Esophagus muscularis mucosa (tissue), 4 donors: ENCODE data around the gene HNRNPA1L2. TPM values are rescaled to one million over a fixed set of nuclear protein-coding genes. Genes with fewer than 3 reads are reported as not detected.
"Not testable (repeated sequence)": the region's sequence is repeated elsewhere in the genome, so short reads cannot be mapped to it uniquely, and the experiment has no call there.

Experiments
- DNase-seq: peaks from one replicate; pipeline ENCODE4 v3.0.0-alpha.2; 2017; ENCODE audit errors: extremely low spot score
- H3K27ac ChIP-seq, 4 donors: fragments of 200-600 bp; sonication (generic); replicated peaks in 1 of 4; 1 replicate in 3 of 4; 2 replicates in 1 of 4; pipeline ENCODE4 v1.5.1; 2016 to 2019; ENCODE audit warnings: mild to moderate bottlenecking in 1 of 4
- H3K27me3 ChIP-seq, 4 donors: fragments of 200-600 bp; sonication (generic); one replicate each; pipeline versions ENCODE4 v1.5.1 to v1.6.0; 2016 to 2019
- H3K36me3 ChIP-seq, 4 donors: fragments of 200-600 bp; sonication (generic); one replicate each; pipeline ENCODE4 v1.5.1; 2016 to 2019
- H3K4me1 ChIP-seq, 4 donors: fragments of 200-600 bp; sonication (generic); one replicate each; pipeline ENCODE4 v1.5.1; 2016 to 2019
- H3K4me3 ChIP-seq, 4 donors: fragments of 200-600 bp; sonication (generic); 1 replicate in 2 of 4; 2 replicates in 2 of 4; pipeline ENCODE4 v1.5.1; 2016 to 2019; ENCODE audit warnings: mild to moderate bottlenecking in 4 of 4, moderate library complexity in 1 of 4
- H3K9me3 ChIP-seq, 4 donors: fragments of 200-600 bp; sonication (generic); 1 replicate in 3 of 4; 2 replicates in 1 of 4; pipeline ENCODE4 v1.5.1; 2016 to 2019
- CTCF ChIP-seq, 3 experiments: fragments of 200-600 bp in 2 of 3; fragments of 450-650 bp in 1 of 3; sonication (generic) in 2 of 3; IDR thresholded peaks; one replicate each; pipeline ENCODE4 v1.5.1; 2017 to 2019; ENCODE audit warnings: antibody characterized with exemption in 3 of 3, mild to moderate bottlenecking in 2 of 3, moderate library complexity in 1 of 3
- EP300 ChIP-seq: sonication (generic); formaldehyde crosslinking; IDR thresholded peaks from one replicate; pipeline ENCODE4 v1.6.1; 2017; ENCODE audit warnings: antibody characterized with exemption
- POLR2A ChIP-seq: fragments of 450-650 bp; IDR thresholded peaks from one replicate; pipeline ENCODE4 v1.6.1; 2017; ENCODE audit warnings: antibody characterized with exemption, moderate library complexity, mild to moderate bottlenecking, low read depth
- POLR2AphosphoS5 ChIP-seq, 2 donors: sonication (generic); formaldehyde crosslinking; IDR thresholded peaks; one replicate each; pipeline ENCODE4 v1.6.1; 2017; ENCODE audit warnings: antibody characterized with exemption in 2 of 2
- WGBS: methylation state at CpG from one replicate; pipeline ENCODE4 v1.1.5; 2018; 5-methylcytosine and 5-hydroxymethylcytosine counted together
- intact Hi-C: fragments of 100-400 bp; cut with DNase I; formaldehyde crosslinking; loops from one replicate; pipeline ENCODE4 v1.15.1; 2023
- total RNA-seq, 4 donors: library from RNA; depleted of rRNA; stranded (reverse); fragments of >200 nt; gene quantifications; one replicate each; pipeline versions ENCODE4 v1.1.0 to v1.2.1, GENCODE V29; 2016

Gene HNRNPA1L2
- total RNA-seq = 1 to 10 TPM; 2.0 to 5.0 (median 3.8) TPM

- Histone ChIP-seq H3K27me3 (no peaks in the 10 kb centered on the region), H3K4me1 (no peaks in the 10 kb centered on the region), H3K4me3 (no peak within 1 kb of the TSS), H3K9me3 (no peaks in the 10 kb centered on the region), H3K27ac (no peak within 1 kb of the TSS), H3K36me3 (peaks cover 15 to 60% (median 38%) of the 10 kb centered on the region in 4 donors)
- no peak for DNase-seq
- intact Hi-C loops = no loop called here
- TF ChIP-seq CTCF (IDR thresholded peaks at IDR 0.05) (no peak), POLR2A (no peak), EP300 (no peak), POLR2AphosphoS5 (IDR thresholded peaks at IDR 0.05) (no peak)
- 94% methylated on average over 7 of the region's 7 CpGs for WGBS
Observed at GRCh38 chr13:52642131-52642530, at the start of gene HNRNPA1L2. Gene HNRNPA1L2 (plus strand): TSS chr13:52642431. CDS start chr13:52642493, 62 bp downstream.

GRCh38 chr13:52593175-52593574, 49.1 kb upstream of the HNRNPA1L2 start:
- WGBS = 94% methylated on average over 3 of the region's 3 CpGs
- H3K9me3 ChIP-seq, H3K27ac ChIP-seq, DNase-seq, H3K4me1 ChIP-seq, H3K36me3 ChIP-seq, H3K27me3 ChIP-seq, H3K4me3 ChIP-seq, intact Hi-C loops: not testable (repeated sequence)

GRCh38 chr13:52593812-52594211, 48.4 kb upstream of the HNRNPA1L2 start:
- H3K4me3 ChIP-seq, DNase-seq, H3K4me1 ChIP-seq, H3K27me3 ChIP-seq, intact Hi-C loops, H3K27ac ChIP-seq, H3K36me3 ChIP-seq, H3K9me3 ChIP-seq: not testable (repeated sequence)
- 83% methylated on average over 3 of the region's 3 CpGs for WGBS

- peaks cover 8 to 12% (median 11%) of the 10 kb centered on the region in 4 donors for H3K4me1 ChIP-seq
- DNase-seq, H3K9me3 ChIP-seq, H3K4me3 ChIP-seq, intact Hi-C loops, H3K27me3 ChIP-seq, H3K36me3 ChIP-seq, H3K27ac ChIP-seq: not testable (repeated sequence)
- WGBS = 84% methylated on average over 7 of the region's 7 CpGs
Observed at GRCh38 chr13:52594295-52594694, 47.9 kb upstream of the HNRNPA1L2 start.

GRCh38 chr13:52597676-52598075, 44.6 kb upstream of the HNRNPA1L2 start:
- Histone ChIP-seq H3K4me3 (no peak overlapping the region), H3K27ac (no peak overlapping the region), H3K9me3 (no peaks in the 10 kb centered on the region), H3K36me3 (no peaks in the 10 kb centered on the region), H3K4me1 (peaks cover 10 to 23% (median 19%) of the 10 kb centered on the region in 4 donors), H3K27me3 (no peaks in the 10 kb centered on the region)
- TF ChIP-seq CTCF (IDR thresholded peaks at IDR 0.05) (no peak), POLR2AphosphoS5 (IDR thresholded peaks at IDR 0.05) (no peak), POLR2A (no peak), EP300 (no peak)
- intact Hi-C loops = no loop called here
- no peak for DNase-seq
- 92% methylated on average over 4 of the region's 4 CpGs for WGBS

GRCh38 chr13:52599037-52599847, 43.0 kb upstream of the HNRNPA1L2 start:
- Histone ChIP-seq H3K4me1 (peaks cover 10 to 23% (median 19%) of the 10 kb centered on the region in 4 donors), H3K27me3 (no peaks in the 10 kb centered on the region), H3K4me3 (peak overlapping the region; percentile 59 to 79 (median 74)), H3K36me3 (no peaks in the 10 kb centered on the region), H3K9me3 (no peaks in the 10 kb centered on the region), H3K27ac (peak overlapping the region; percentile 72 to 87 (median 84))
- no peak for DNase-seq
- peak in 1 of 2 donors; percentile 19 for TF ChIP-seq POLR2AphosphoS5 (IDR thresholded peaks at IDR 0.05)
- TF ChIP-seq POLR2A = no peak
- 12% methylated on average over 13 of the region's 13 CpGs for WGBS
- intact Hi-C loops = no loop called here
